Sigmoid colon (tissue), 7 donors: ENCODE data around the gene ATP10B. TPM values are rescaled to one million over a fixed set of nuclear protein-coding genes. Genes with fewer than 3 reads are reported as not detected.

Source experiments
- DNase-seq: peaks from one replicate; pipeline ENCODE4 v3.0.0-alpha.2; 2019
- H3K27ac ChIP-seq, 4 donors: fragments of 200-600 bp; sonication (generic); one replicate each; pipeline ENCODE4 v1.5.1; 2016 to 2019; ENCODE audit warnings: mild to moderate bottlenecking in 1 of 4
- H3K27me3 ChIP-seq, 3 donors: fragments of 200-600 bp; sonication (generic); one replicate each; pipeline ENCODE4 v1.5.1; 2019; ENCODE audit warnings: mild to moderate bottlenecking in 1 of 3
- H3K36me3 ChIP-seq, 4 donors: fragments of 200-600 bp; sonication (generic); one replicate each; pipeline ENCODE4 v1.5.1; 2016 to 2019
- H3K4me1 ChIP-seq, 4 donors: fragments of 200-600 bp; sonication (generic); one replicate each; pipeline ENCODE4 v1.5.1; 2017 to 2019
- H3K4me3 ChIP-seq, 4 donors: fragments of 200-600 bp; sonication (generic); one replicate each; pipeline ENCODE4 v1.5.1; 2017 to 2019; ENCODE audit warnings: mild to moderate bottlenecking in 2 of 4, moderate library complexity in 1 of 4
- H3K9me3 ChIP-seq, 4 donors: fragments of 200-600 bp in 3 of 4; sonication (generic) in 3 of 4; one replicate each; pipeline versions ENCODE4 v1.5.1 to v1.6.1; 2013 to 2019
- CTCF ChIP-seq, 4 experiments: fragments of 450-650 bp in 3 of 4; fragments of 200-600 bp in 1 of 4; IDR thresholded peaks; one replicate each; pipeline ENCODE4 v1.5.1; 2016 to 2019; ENCODE audit warnings: antibody characterized with exemption in 4 of 4, mild to moderate bottlenecking in 3 of 4, moderate library complexity in 2 of 4
- EP300 ChIP-seq, 4 donors: sonication (generic); formaldehyde crosslinking; IDR thresholded peaks; one replicate each; pipeline ENCODE4 v1.6.1; 2017; ENCODE audit warnings: antibody characterized with exemption in 4 of 4
- POLR2A ChIP-seq, 2 donors: fragments of 450-650 bp; IDR thresholded peaks; one replicate each; pipeline ENCODE4 v1.6.1; 2016; ENCODE audit warnings: antibody characterized with exemption in 2 of 2, mild to moderate bottlenecking in 2 of 2, moderate library complexity in 2 of 2
- POLR2AphosphoS5 ChIP-seq, 4 donors: sonication (generic); formaldehyde crosslinking; IDR thresholded peaks; one replicate each; pipeline ENCODE4 v1.6.1; 2017; ENCODE audit warnings: antibody characterized with exemption in 4 of 4
- WGBS, 2 donors: extraction: QIAGEN DNeasy Blood & Tissue Kit; methylation state at CpG; one replicate each; pipeline ENCODE4 v1.1.7; 2013; 5-methylcytosine and 5-hydroxymethylcytosine counted together
- intact Hi-C: fragments of 100-400 bp; cut with DNase I; formaldehyde crosslinking; loops from one replicate; pipeline ENCODE4 v1.15.1; 2023
- polyA plus RNA-seq, 3 donors: library from polyadenylated mRNA; stranded (reverse); fragments of 200-250 nt; gene quantifications; one replicate each; pipeline ENCODE4 v1.2.3, GENCODE V29; 2013
- total RNA-seq, 4 donors: library from RNA; depleted of rRNA; stranded (reverse); fragments of >200 nt; gene quantifications; one replicate each; pipeline ENCODE4 v1.1.0, GENCODE V29; 2016
- donor health status: healthy with polysubstance abuse.
- donor health status: Bipolar disorder and iron deficiency.
- donor health status: healthy.

ATP10B gene
- total and polyA plus RNA-seq, 7 donors: 0.16 to 57.7 (median 1.4) TPM

- Histone ChIP-seq H3K4me1 (no peaks in the 10 kb centered on the region), H3K4me3 (no peak overlapping the region), H3K27me3 (no peaks in the 10 kb centered on the region), H3K9me3 (no peaks in the 10 kb centered on the region), H3K36me3 (no peaks in the 10 kb centered on the region), H3K27ac (no peak overlapping the region)
- intact Hi-C loops: no loop called here
- no peak for DNase-seq
- no peak for TF ChIP-seq POLR2A (IDR thresholded peaks at IDR 0.05)
- no peak for TF ChIP-seq POLR2AphosphoS5 (IDR thresholded peaks at IDR 0.05)
- no peak for TF ChIP-seq EP300 (IDR thresholded peaks at IDR 0.05)
- no peak for TF ChIP-seq CTCF (IDR thresholded peaks at IDR 0.05)
- whole genome bisulfite sequencing, 2 donors: 82 to 85% methylated on average over 4 of the region's 4 CpGs
These were observed 208.3 kb downstream of the ATP10B start for GRCh38 chr5:160643616-160644240.

GRCh38 chr5:160641405-160641804 lies 210.6 kb downstream of the ATP10B start:
- H3K4me3 ChIP-seq: no peak overlapping the region
- H3K27me3 ChIP-seq: no peaks in the 10 kb centered on the region
- intact Hi-C loops: no loop called here
- TF ChIP-seq POLR2A (IDR thresholded peaks at IDR 0.05) (no peak), EP300 (IDR thresholded peaks at IDR 0.05) (no peak), POLR2AphosphoS5 (IDR thresholded peaks at IDR 0.05) (no peak), CTCF (IDR thresholded peaks at IDR 0.05) (no peak)
- H3K9me3 ChIP-seq: no peaks in the 10 kb centered on the region
- H3K4me1 ChIP-seq: no peaks in the 10 kb centered on the region
- DNase-seq: no peak
- no peaks in the 10 kb centered on the region for H3K36me3 ChIP-seq
- no peak overlapping the region for H3K27ac ChIP-seq

- Histone ChIP-seq H3K9me3 (no peaks in the 10 kb centered on the region), H3K27ac (no peak overlapping the region), H3K4me1 (no peaks in the 10 kb centered on the region), H3K4me3 (no peak overlapping the region), H3K36me3 (no peaks in the 10 kb centered on the region), H3K27me3 (no peaks in the 10 kb centered on the region)
- no peak for TF ChIP-seq EP300 (IDR thresholded peaks at IDR 0.05)
- no peak for TF ChIP-seq POLR2A (IDR thresholded peaks at IDR 0.05)
- no peak for TF ChIP-seq CTCF (IDR thresholded peaks at IDR 0.05)
- no peak for TF ChIP-seq POLR2AphosphoS5 (IDR thresholded peaks at IDR 0.05)
- 77 to 81% methylated on average over 7 of the region's 7 CpGs for WGBS, 2 donors
- intact Hi-C loops: no loop called here
- DNase-seq: no peak
These were observed 211.6 kb downstream of the ATP10B start for GRCh38 chr5:160640406-160640805.

GRCh38 chr5:160638161-160638742 lies 213.8 kb downstream of the ATP10B start:
- intact Hi-C loops: no loop called here
- H3K27ac ChIP-seq: no peak overlapping the region
- H3K4me3 ChIP-seq: no peak overlapping the region

More at GRCh38 chr5:160638161-160638742, 213.8 kb downstream of the ATP10B start:
- TF ChIP-seq CTCF (IDR thresholded peaks at IDR 0.05): no peak
- TF ChIP-seq POLR2AphosphoS5 (IDR thresholded peaks at IDR 0.05): no peak
- TF ChIP-seq EP300 (IDR thresholded peaks at IDR 0.05): no peak
- TF ChIP-seq POLR2A (IDR thresholded peaks at IDR 0.05): no peak
- Histone ChIP-seq H3K4me1 (no peaks in the 10 kb centered on the region), H3K36me3 (no peaks in the 10 kb centered on the region), H3K9me3 (no peaks in the 10 kb centered on the region), H3K27me3 (no peaks in the 10 kb centered on the region)
- DNase-seq: no peak
- WGBS, 2 donors: 14 to 58% methylated on average over 3 of the region's 3 CpGs
